Right lobe of liver (tissue), 4 donors: Measurements from ENCODE around the gene DNAH2.

ENCODE experiments used
- CTCF ChIP-seq, 4 donors: fragments of 200-600 bp in 3 of 4; fragments of 450-650 bp in 1 of 4; IDR thresholded peaks; one replicate each; pipeline versions ENCODE4 v1.5.1 to v1.8.0; 2016 to 2022; ENCODE audit warnings: antibody characterized with exemption in 4 of 4, mild to moderate bottlenecking in 2 of 4
- POLR2A ChIP-seq: fragments of 450-650 bp; IDR thresholded peaks from one replicate; pipeline ENCODE4 v1.6.1; 2017; ENCODE audit warnings: antibody characterized with exemption, mild to moderate bottlenecking
- donor health status: DM: no; HTN: no; CAD: no.
- donor health status: DM: no; HTN: no; CAD: no.
- donor health status: DM: no; HTN: yes; CAD: no.

- TF ChIP-seq CTCF (IDR thresholded peaks at IDR 0.05) (no peak), POLR2A (no peak)
Measured at GRCh38 chr17:7706631-7707354, 10.8 kb upstream of the DNAH2 start.
